HepG2 (cell line): Measurements from ENCODE around the gene IRS2. TPM values are rescaled to one million over a fixed set of nuclear protein-coding genes. Genes with fewer than 3 reads are reported as not detected.

Experiments
- IRF1 ChIP-seq: sonication (generic); formaldehyde crosslinking; IDR thresholded peaks from 2 replicates; pipeline ENCODE4 v1.4.0; 2020; ENCODE audit warnings: low read depth, mild to moderate bottlenecking, missing genetic modification reagents
- PREB ChIP-seq: sonication (generic); formaldehyde crosslinking; IDR thresholded peaks from 2 replicates; pipeline ENCODE4 v1.4.0; 2020; ENCODE audit warnings: missing genetic modification reagents
- SALL1 ChIP-seq: sonication (generic); formaldehyde crosslinking; IDR thresholded peaks from 2 replicates; pipeline ENCODE4 v1.8.0; 2022; ENCODE audit warnings: mild to moderate bottlenecking, missing genetic modification reagents
- SIN3B ChIP-seq: fragments of 150-350 bp; IDR thresholded peaks from 2 replicates; pipeline ENCODE4 v1.6.1; 2014; ENCODE audit warnings: low read length
- SSRP1 ChIP-seq: IDR thresholded peaks from 2 replicates; pipeline ENCODE4 v1.6.1; 2016; ENCODE audit warnings: control low read depth
- TBX3 ChIP-seq: fragments of 450-650 bp; IDR thresholded peaks from 2 replicates; pipeline ENCODE4 v1.6.1; 2017; ENCODE audit warnings: antibody characterized with exemption, mild to moderate bottlenecking, inconsistent platforms, borderline replicate concordance
- TOPORS ChIP-seq: sonication (generic); formaldehyde crosslinking; IDR thresholded peaks from 2 replicates; pipeline ENCODE4 v1.8.0; 2023; ENCODE audit warnings: mild to moderate bottlenecking, missing genetic modification reagents
- ZBTB38 ChIP-seq: sonication (generic); formaldehyde crosslinking; IDR thresholded peaks from 2 replicates; pipeline ENCODE4 v1.5.1; 2020; ENCODE audit warnings: mild to moderate bottlenecking, missing genetic modification reagents
- ZFP36L1 ChIP-seq: sonication (generic); formaldehyde crosslinking; IDR thresholded peaks from 2 replicates; pipeline ENCODE4 v1.8.0; 2022; ENCODE audit warnings: mild to moderate bottlenecking, missing genetic modification reagents, moderate library complexity
- ZNF30 ChIP-seq: sonication (generic); formaldehyde crosslinking; IDR thresholded peaks from 2 replicates; pipeline ENCODE4 v1.5.0; 2020; ENCODE audit warnings: mild to moderate bottlenecking, missing genetic modification reagents
- ZNF703 ChIP-seq: sonication (generic); formaldehyde crosslinking; IDR thresholded peaks from 2 replicates; pipeline ENCODE4 v1.5.1; 2020; ENCODE audit warnings: missing genetic modification reagents, mild to moderate bottlenecking, moderate library complexity, borderline replicate concordance
- ZNF788 ChIP-seq: sonication (generic); formaldehyde crosslinking; IDR thresholded peaks from 2 replicates; pipeline ENCODE4 v1.5.0; 2020; ENCODE audit warnings: mild to moderate bottlenecking, missing genetic modification reagents, borderline replicate concordance
- polyA plus RNA-seq, 8 experiments: library from polyadenylated mRNA; depleted of rRNA in 3 of 8; stranded (reverse) in 7 of 8; unstranded in 1 of 8; fragments of >200 nt; fragmentation: Illumina TruSeq in 4 of 8; extraction: Trizol in 4 of 8; gene quantifications; 2 replicates each; pipeline versions ENCODE4 v1.2.1 to v1.2.3, GENCODE V29; 2011 to 2016; ENCODE audit warnings: low read depth in 4 of 8, missing spikeins in 1 of 8, mixed read lengths in 1 of 8; ENCODE audit not compliant: insufficient read depth in 1 of 8
- total RNA-seq, 5 experiments: library from RNA; depleted of rRNA; stranded (reverse); fragments of >200 nt; fragmentation: Illumina TruSeq; extraction: Trizol; gene quantifications; 2 replicates each; pipeline ENCODE4 v1.2.3, GENCODE V29; 2016; ENCODE audit warnings: low read depth in 1 of 5
- TF ChIP-seq, protein P1 (sequence below): sonication (generic); formaldehyde crosslinking; IDR thresholded peaks from 2 replicates; pipeline ENCODE4 v1.5.0; 2020; ENCODE audit warnings: mild to moderate bottlenecking, missing genetic modification reagents
- TF ChIP-seq, protein P2 (sequence below): sonication (generic); formaldehyde crosslinking; IDR thresholded peaks from 2 replicates; pipeline ENCODE4 v1.4.0; 2020; ENCODE audit warnings: mild to moderate bottlenecking, missing genetic modification reagents
- TF ChIP-seq, protein P3 (sequence below): sonication (generic); formaldehyde crosslinking; IDR thresholded peaks from 2 replicates; pipeline ENCODE4 v1.4.0; 2020; ENCODE audit warnings: mild to moderate bottlenecking, missing genetic modification reagents, borderline replicate concordance

Gene IRS2
- total and polyA plus RNA-seq, 2 of the 13 experiments (the other 11 are each of a cell fraction or from before 2014, with no cell fraction given), result 0.02 to 0.04 TPM

DNA sequence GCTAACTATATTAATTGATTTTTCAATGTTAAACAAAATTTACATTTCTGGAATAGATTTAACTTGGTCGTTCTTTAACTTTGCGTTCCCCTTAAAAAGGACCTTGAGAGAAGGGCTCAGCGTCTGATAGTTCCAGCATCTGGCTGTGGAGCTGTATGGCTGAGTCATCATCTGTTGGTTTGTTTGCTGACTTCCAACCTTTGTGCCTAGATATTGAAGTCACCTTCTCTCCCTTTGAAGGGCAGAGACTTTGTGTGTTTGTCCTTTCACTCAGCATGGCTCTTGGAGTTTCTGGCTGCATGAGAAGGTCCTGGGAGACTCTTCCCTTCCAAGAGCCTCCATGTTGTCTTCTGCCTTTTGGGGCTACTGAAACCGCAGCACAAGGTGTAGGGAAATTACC, 16.6 kb upstream of the IRS2 start (continued):
- TF ChIP-seq PREB (CRISPR knock-in tag) (no peak), SSRP1 (no peak), TBX3 (no peak), ZBTB38 (CRISPR knock-in tag) (no peak), TOPORS (no peak), SIN3B (no peak), IRF1 (CRISPR knock-in tag) (no peak), ZNF30 (no peak), ZNF788 (CRISPR knock-in tag) (peak; percentile 53; the same call in 1 of the 2 replicates), ZFP36L1 (CRISPR knock-in tag) (peak; percentile 45; the same call in 1 of the 2 replicates), ZNF703 (CRISPR knock-in tag) (no peak), SALL1 (CRISPR knock-in tag) (peak; percentile 75)
- TF ChIP-seq, protein P1, sequence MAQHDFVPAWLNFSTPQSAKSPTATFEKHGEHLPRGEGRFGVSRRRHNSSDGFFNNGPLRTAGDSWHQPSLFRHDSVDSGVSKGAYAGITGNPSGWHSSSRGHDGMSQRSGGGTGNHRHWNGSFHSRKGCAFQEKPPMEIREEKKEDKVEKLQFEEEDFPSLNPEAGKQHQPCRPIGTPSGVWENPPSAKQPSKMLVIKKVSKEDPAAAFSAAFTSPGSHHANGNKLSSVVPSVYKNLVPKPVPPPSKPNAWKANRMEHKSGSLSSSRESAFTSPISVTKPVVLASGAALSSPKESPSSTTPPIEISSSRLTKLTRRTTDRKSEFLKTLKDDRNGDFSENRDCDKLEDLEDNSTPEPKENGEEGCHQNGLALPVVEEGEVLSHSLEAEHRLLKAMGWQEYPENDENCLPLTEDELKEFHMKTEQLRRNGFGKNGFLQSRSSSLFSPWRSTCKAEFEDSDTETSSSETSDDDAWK (CRISPR knock-in tag), result no peak
- TF ChIP-seq, protein P2, sequence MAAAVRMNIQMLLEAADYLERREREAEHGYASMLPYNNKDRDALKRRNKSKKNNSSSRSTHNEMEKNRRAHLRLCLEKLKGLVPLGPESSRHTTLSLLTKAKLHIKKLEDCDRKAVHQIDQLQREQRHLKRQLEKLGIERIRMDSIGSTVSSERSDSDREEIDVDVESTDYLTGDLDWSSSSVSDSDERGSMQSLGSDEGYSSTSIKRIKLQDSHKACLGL (CRISPR knock-in tag), result no peak
- TF ChIP-seq, protein P3, sequence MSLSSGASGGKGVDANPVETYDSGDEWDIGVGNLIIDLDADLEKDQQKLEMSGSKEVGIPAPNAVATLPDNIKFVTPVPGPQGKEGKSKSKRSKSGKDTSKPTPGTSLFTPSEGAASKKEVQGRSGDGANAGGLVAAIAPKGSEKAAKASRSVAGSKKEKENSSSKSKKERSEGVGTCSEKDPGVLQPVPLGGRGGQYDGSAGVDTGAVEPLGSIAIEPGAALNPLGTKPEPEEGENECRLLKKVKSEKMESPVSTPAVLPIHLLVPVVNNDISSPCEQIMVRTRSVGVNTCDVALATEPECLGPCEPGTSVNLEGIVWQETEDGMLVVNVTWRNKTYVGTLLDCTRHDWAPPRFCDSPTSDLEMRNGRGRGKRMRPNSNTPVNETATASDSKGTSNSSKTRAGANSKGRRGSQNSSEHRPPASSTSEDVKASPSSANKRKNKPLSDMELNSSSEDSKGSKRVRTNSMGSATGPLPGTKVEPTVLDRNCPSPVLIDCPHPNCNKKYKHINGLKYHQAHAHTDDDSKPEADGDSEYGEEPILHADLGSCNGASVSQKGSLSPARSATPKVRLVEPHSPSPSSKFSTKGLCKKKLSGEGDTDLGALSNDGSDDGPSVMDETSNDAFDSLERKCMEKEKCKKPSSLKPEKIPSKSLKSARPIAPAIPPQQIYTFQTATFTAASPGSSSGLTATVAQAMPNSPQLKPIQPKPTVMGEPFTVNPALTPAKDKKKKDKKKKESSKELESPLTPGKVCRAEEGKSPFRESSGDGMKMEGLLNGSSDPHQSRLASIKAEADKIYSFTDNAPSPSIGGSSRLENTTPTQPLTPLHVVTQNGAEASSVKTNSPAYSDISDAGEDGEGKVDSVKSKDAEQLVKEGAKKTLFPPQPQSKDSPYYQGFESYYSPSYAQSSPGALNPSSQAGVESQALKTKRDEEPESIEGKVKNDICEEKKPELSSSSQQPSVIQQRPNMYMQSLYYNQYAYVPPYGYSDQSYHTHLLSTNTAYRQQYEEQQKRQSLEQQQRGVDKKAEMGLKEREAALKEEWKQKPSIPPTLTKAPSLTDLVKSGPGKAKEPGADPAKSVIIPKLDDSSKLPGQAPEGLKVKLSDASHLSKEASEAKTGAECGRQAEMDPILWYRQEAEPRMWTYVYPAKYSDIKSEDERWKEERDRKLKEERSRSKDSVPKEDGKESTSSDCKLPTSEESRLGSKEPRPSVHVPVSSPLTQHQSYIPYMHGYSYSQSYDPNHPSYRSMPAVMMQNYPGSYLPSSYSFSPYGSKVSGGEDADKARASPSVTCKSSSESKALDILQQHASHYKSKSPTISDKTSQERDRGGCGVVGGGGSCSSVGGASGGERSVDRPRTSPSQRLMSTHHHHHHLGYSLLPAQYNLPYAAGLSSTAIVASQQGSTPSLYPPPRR (CRISPR knock-in tag), result no peak
